HCT116 (cell line): ENCODE measurements around the gene MANBA. TPM values are rescaled to one million over a fixed set of nuclear protein-coding genes. Genes with fewer than 3 reads are reported as not detected.

Source experiments
- ATAC-seq: fragments of 200-7000 bp; cut with Tn5 transposase; 2 replicates; pipeline ENCODE4 v1.9.1; 2020; ENCODE audit warnings: mild to moderate bottlenecking, moderate library complexity
- BruUV-seq: library from RNA; stranded (reverse); fragments of 400-500 nt; replicated peaks from 2 replicates; lab custom pipeline; 2021; lab: Mats Ljungman, UMichigan
- CTCF ChIA-PET: fragments of 300-600 bp; sonication (Branson Sonifier 250); formaldehyde crosslinking; loops from one replicate; lab custom pipeline; 2021; ENCODE audit warnings: antibody characterized with exemption; lab: Charles Lee
- POLR2A ChIA-PET: fragments of 300-600, 350-600 bp; sonication (Branson Sonifier 250); formaldehyde crosslinking; loops from one replicate; lab custom pipeline; 2021; ENCODE audit warnings: antibody characterized with exemption; lab: Charles Lee
- RAD21 ChIA-PET, 2 experiments: fragments of 300-600 bp; sonication (Branson Sonifier 250); formaldehyde crosslinking; loops; one replicate each; lab custom pipeline; 2023; ENCODE audit warnings: low total read pairs in 2 of 2; ENCODE audit not compliant: uncharacterized antibody in 2 of 2, unreplicated experiment in 2 of 2, low non-redundant PET in 1 of 2; lab: Charles Lee
- DNase-seq: peaks from one replicate; pipeline ENCODE4 v3.0.0-alpha.2; 2010; ENCODE audit warnings: low read depth, low spot score
- H2AFZ ChIP-seq: fragments of 200-600 bp; shearing (Covaris generic), sonication (generic); 2 replicates; pipeline ENCODE4 v1.6.1; 2017; ENCODE audit warnings: low read depth, mixed run types, mixed read lengths, antibody characterized with exemption, low read length; ENCODE audit not compliant: poor library complexity, severe bottlenecking
- H3K27ac ChIP-seq: 2 replicates; pipeline ENCODE4 v1.5.1; 2012; ENCODE audit warnings: low read depth, low read length
- H3K27me3 ChIP-seq: fragments of 200-600 bp; sonication (generic); 2 replicates; pipeline ENCODE4 v1.6.1; 2016; ENCODE audit warnings: mixed run types, low read length, mixed read lengths; ENCODE audit not compliant: insufficient read depth
- H3K36me3 ChIP-seq, 2 experiments: fragments of 200-500 bp in 1 of 2; fragments of 200-600 bp in 1 of 2; sonication (Bioruptor generic) in 1 of 2; sonication (generic) in 1 of 2; 2 replicates each; pipeline versions ENCODE4 v1.5.1 to v1.6.1; 2014 to 2016; ENCODE audit warnings: low read length in 2 of 2, inconsistent platforms in 1 of 2, mixed read lengths in 1 of 2, mixed run types in 1 of 2; ENCODE audit not compliant: insufficient read depth in 2 of 2, control insufficient read depth in 1 of 2
- H3K4me1 ChIP-seq, 2 experiments: fragments of 200-600 bp in 1 of 2; sonication (generic) in 1 of 2; 2 replicates each; pipeline versions ENCODE4 v1.5.1 to v1.6.1; 2012 to 2017; ENCODE audit warnings: low read length in 2 of 2, inconsistent platforms in 1 of 2, mild to moderate bottlenecking in 1 of 2, mixed read lengths in 1 of 2, mixed run types in 1 of 2, moderate library complexity in 1 of 2; ENCODE audit not compliant: insufficient read depth in 2 of 2, control insufficient read depth in 1 of 2
- H3K4me2 ChIP-seq: fragments of 200-600 bp; sonication (generic); 2 replicates; pipeline ENCODE4 v1.6.1; 2017; ENCODE audit warnings: mixed run types, low read length, mixed read lengths
- H3K4me3 ChIP-seq, 2 experiments: fragments of 200-600 bp in 1 of 2; sonication (generic) in 1 of 2; replicated peaks in 1 of 2; 2 replicates each; pipeline ENCODE4 v1.5.1; 2011 to 2016; ENCODE audit warnings: low read length in 2 of 2, control low read depth in 1 of 2, low read depth in 1 of 2, mild to moderate bottlenecking in 1 of 2, mixed read lengths in 1 of 2, mixed run types in 1 of 2
- H3K79me2 ChIP-seq: fragments of 200-600 bp; sonication (generic); 2 replicates; pipeline ENCODE4 v1.6.1; 2017; ENCODE audit warnings: mild to moderate bottlenecking, mixed run types, low read length, moderate library complexity, mixed read lengths; ENCODE audit not compliant: insufficient read depth
- H3K9ac ChIP-seq: fragments of 200-600 bp; sonication (generic); 2 replicates; pipeline ENCODE4 v1.6.1; 2016; ENCODE audit warnings: low read length, mixed read lengths
- H3K9me2 ChIP-seq: fragments of 200-600 bp; sonication (generic), shearing (Covaris generic); 2 replicates; pipeline ENCODE4 v1.6.1; 2017; ENCODE audit warnings: mixed run types, mild to moderate bottlenecking, moderate library complexity; ENCODE audit not compliant: insufficient read depth
- H3K9me3 ChIP-seq, 2 experiments: fragments of 200-500 bp in 1 of 2; fragments of 200-600 bp in 1 of 2; sonication (Bioruptor generic) in 1 of 2; sonication (generic) in 1 of 2; 2 replicates each; pipeline ENCODE4 v1.6.1; 2014 to 2017; ENCODE audit warnings: low read length in 2 of 2, mixed read lengths in 2 of 2, inconsistent platforms in 1 of 2, low read depth in 1 of 2, mild to moderate bottlenecking in 1 of 2, mixed run types in 1 of 2, moderate library complexity in 1 of 2; ENCODE audit not compliant: control insufficient read depth in 1 of 2, insufficient read depth in 1 of 2
- H4K20me1 ChIP-seq: fragments of 200-600 bp; sonication (generic), shearing (Covaris generic); 2 replicates; pipeline ENCODE4 v1.6.1; 2017; ENCODE audit warnings: mixed run types, mild to moderate bottlenecking, moderate library complexity; ENCODE audit not compliant: insufficient read depth
- CEBPB ChIP-seq: IDR thresholded peaks from 2 replicates; pipeline ENCODE4 v1.6.1; 2012; ENCODE audit warnings: low read depth
- ELF1 ChIP-seq: IDR thresholded peaks from 2 replicates; pipeline ENCODE4 v1.6.1; 2012; ENCODE audit warnings: low read depth, borderline replicate concordance
- EZH2 ChIP-seq: fragments of 200-600 bp; sonication (generic); IDR thresholded peaks from 2 replicates; pipeline ENCODE4 v1.6.1; 2017; ENCODE audit warnings: antibody characterized with exemption, mixed run types
- EZH2phosphoT487 ChIP-seq: fragments of 200-600 bp; IDR thresholded peaks from 2 replicates; pipeline ENCODE4 v1.6.1; 2018; ENCODE audit warnings: antibody characterized with exemption, borderline replicate concordance
- FOSL1 ChIP-seq: IDR thresholded peaks from 2 replicates; pipeline ENCODE4 v1.6.1; 2012; ENCODE audit warnings: low read depth
- JUND ChIP-seq: IDR thresholded peaks from 2 replicates; pipeline ENCODE4 v1.6.1; 2012
- MAX ChIP-seq: IDR thresholded peaks from 2 replicates; pipeline ENCODE4 v1.6.1; 2012
- POLR2A ChIP-seq: IDR thresholded peaks from 2 replicates; pipeline ENCODE4 v1.7.0; 2011; ENCODE audit warnings: borderline replicate concordance; ENCODE audit not compliant: insufficient read depth, insufficient read length; ENCODE audit errors: extremely low read depth
- RAD21 ChIP-seq: IDR thresholded peaks from 2 replicates; pipeline ENCODE4 v1.6.1; 2012; ENCODE audit warnings: low read depth, mild to moderate bottlenecking
- SRF ChIP-seq: IDR thresholded peaks from 2 replicates; pipeline ENCODE4 v1.6.1; 2012; ENCODE audit warnings: low read depth
- TCF7L2 ChIP-seq: IDR thresholded peaks from 2 replicates; pipeline ENCODE4 v1.7.0; 2011; ENCODE audit warnings: borderline replicate concordance, inconsistent platforms; ENCODE audit not compliant: insufficient read depth, insufficient read length; ENCODE audit errors: extremely low read depth
- ZBTB33 ChIP-seq: IDR thresholded peaks from 2 replicates; pipeline ENCODE4 v1.6.1; 2011; ENCODE audit warnings: mild to moderate bottlenecking, low read length, moderate library complexity; ENCODE audit not compliant: insufficient replicate concordance; ENCODE audit errors: extremely low read depth
- intact Hi-C: fragments of 100-400 bp; cut with micrococcal nuclease; formaldehyde crosslinking; loops from 2 replicates; pipeline ENCODE4 v1.10.0; 2022
- total RNA-seq: library from RNA; stranded (reverse); gene quantifications from one replicate; pipeline ENCODE4 v1.2.1, GENCODE V29; 2021; ENCODE audit not compliant: unreplicated experiment
- TF ChIP-seq, protein P1 (sequence below): IDR thresholded peaks from 2 replicates; pipeline ENCODE4 v1.6.1; 2012; ENCODE audit warnings: low read depth
- TF ChIP-seq, protein P2 (sequence below): IDR thresholded peaks from 2 replicates; pipeline ENCODE4 v1.6.1; 2012

The MANBA gene
- total RNA-seq, 1 experiment from 2014 or later: 21.3 TPM

DNA sequence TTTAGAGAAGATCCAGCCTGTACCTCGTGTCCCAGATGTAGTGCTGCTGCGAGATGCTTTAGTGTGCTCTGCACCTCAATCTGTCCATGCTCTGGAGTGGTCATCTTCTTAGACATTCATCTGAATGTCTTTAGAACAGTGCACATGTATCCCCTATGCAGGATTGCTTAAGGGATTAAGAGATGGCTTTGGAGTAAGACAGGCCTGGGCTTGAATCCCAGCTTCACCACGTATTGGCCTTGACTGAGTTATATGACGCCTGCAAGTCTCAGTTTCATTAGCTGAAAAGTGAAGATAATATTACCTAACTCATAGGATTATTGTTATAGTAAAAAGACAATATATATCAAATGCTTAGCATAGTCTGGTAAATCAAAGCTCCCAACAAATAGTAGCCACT is 161.3 kb downstream of the MANBA start:
- Histone ChIP-seq H3K9ac (no peak overlapping the region), H3K27ac (no peak overlapping the region), H3K9me3 (no peaks in the 10 kb centered on the region), H3K27me3 (no peaks in the 10 kb centered on the region), H3K4me1 (no peaks in the 10 kb centered on the region), H4K20me1 (0 out of 2 replicates have a peak, but pooled peaks cover 2% of the 10 kb centered on the region), H3K36me3 (peaks cover 2 to 15% of the 10 kb centered on the region in 2 experiments; a peak in 3 of 4 replicates), H3K4me2 (no peak overlapping the region), H3K79me2 (no peaks in the 10 kb centered on the region), H3K9me2 (no peaks in the 10 kb centered on the region), H3K4me3 (no peak overlapping the region), H2AFZ (no peak overlapping the region)
- DNase-seq (no peak), ATAC-seq (no peak)
- no TSS peak for BruUV-seq
- ChIA-PET CTCF (interaction anchor here (1.1 kb wide), 1 partner anchor 21 kb away, joined by 3 read pairs; no protein-coding TSS in a partner anchor), RAD21 (no interaction called here), POLR2A (no interaction called here)
- TF ChIP-seq EZH2phosphoT487: no peak
- no peak for TF ChIP-seq RAD21
- no peak for TF ChIP-seq CEBPB
- TF ChIP-seq ZBTB33: no peak
- no peak for TF ChIP-seq ELF1
- TF ChIP-seq MAX: no peak
- no peak for TF ChIP-seq EZH2
- TF ChIP-seq JUND: no peak
- TF ChIP-seq TCF7L2: no peak
- no peak for TF ChIP-seq FOSL1
- TF ChIP-seq POLR2A: no peak
- TF ChIP-seq SRF: no peak
- TF ChIP-seq, protein P1, sequence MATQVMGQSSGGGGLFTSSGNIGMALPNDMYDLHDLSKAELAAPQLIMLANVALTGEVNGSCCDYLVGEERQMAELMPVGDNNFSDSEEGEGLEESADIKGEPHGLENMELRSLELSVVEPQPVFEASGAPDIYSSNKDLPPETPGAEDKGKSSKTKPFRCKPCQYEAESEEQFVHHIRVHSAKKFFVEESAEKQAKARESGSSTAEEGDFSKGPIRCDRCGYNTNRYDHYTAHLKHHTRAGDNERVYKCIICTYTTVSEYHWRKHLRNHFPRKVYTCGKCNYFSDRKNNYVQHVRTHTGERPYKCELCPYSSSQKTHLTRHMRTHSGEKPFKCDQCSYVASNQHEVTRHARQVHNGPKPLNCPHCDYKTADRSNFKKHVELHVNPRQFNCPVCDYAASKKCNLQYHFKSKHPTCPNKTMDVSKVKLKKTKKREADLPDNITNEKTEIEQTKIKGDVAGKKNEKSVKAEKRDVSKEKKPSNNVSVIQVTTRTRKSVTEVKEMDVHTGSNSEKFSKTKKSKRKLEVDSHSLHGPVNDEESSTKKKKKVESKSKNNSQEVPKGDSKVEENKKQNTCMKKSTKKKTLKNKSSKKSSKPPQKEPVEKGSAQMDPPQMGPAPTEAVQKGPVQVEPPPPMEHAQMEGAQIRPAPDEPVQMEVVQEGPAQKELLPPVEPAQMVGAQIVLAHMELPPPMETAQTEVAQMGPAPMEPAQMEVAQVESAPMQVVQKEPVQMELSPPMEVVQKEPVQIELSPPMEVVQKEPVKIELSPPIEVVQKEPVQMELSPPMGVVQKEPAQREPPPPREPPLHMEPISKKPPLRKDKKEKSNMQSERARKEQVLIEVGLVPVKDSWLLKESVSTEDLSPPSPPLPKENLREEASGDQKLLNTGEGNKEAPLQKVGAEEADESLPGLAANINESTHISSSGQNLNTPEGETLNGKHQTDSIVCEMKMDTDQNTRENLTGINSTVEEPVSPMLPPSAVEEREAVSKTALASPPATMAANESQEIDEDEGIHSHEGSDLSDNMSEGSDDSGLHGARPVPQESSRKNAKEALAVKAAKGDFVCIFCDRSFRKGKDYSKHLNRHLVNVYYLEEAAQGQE: no peak
- TF ChIP-seq, protein P2, sequence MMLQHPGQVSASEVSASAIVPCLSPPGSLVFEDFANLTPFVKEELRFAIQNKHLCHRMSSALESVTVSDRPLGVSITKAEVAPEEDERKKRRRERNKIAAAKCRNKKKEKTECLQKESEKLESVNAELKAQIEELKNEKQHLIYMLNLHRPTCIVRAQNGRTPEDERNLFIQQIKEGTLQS: no peak
- intact Hi-C loops: no loop called here
